ENCODE data around the gene PTPN9. TPM values are rescaled to one million over a fixed set of nuclear protein-coding genes. Genes with fewer than 3 reads are reported as not detected.

Gene PTPN9
- total and polyA plus RNA-seq, 2 of the 4 experiments (the other 2 are of a cell fraction), result 26.5 to 38.9 TPM

- BruUV-seq (replicated peaks), result no TSS peak
- intact Hi-C loops (cut with micrococcal nuclease), result loop anchor here (5.0 to 10.0 kb wide), 2 partner anchors 45 to 52 kb away; partner anchors contain the start of gene PTPN9
Observed at GRCh38 chr15:75622505-75622904, 43.4 kb upstream of the PTPN9 start.

More at GRCh38 chr15:75622505-75622904, 43.4 kb upstream of the PTPN9 start:
- ChIA-PET CTCF (interaction anchor here (1.2 kb wide), 1 partner anchor 16 kb away, joined by 3 read pairs; no protein-coding TSS in a partner anchor), POLR2A (ENCODE audit: unreplicated experiment) (no interaction called here)
- TF ChIP-seq BHLHE40 (IDR thresholded peaks at IDR 0.05; ENCODE audit: low read depth, low read length) (no peak), MAZ (IDR thresholded peaks at IDR 0.05; ENCODE audit: borderline replicate concordance, low read depth, low read length) (no peak), NFE2L2 (IDR thresholded peaks at IDR 0.05; ENCODE audit: low read depth, low read length) (no peak), RCOR1 (IDR thresholded peaks at IDR 0.05; ENCODE audit: insufficient replicate concordance, low read length) (no peak), RFX5 (IDR thresholded peaks at IDR 0.05; ENCODE audit: low read depth, low read length) (no peak), ELK1 (IDR thresholded peaks at IDR 0.05; ENCODE audit: borderline replicate concordance, low read depth, low read length) (no peak), FOS (IDR thresholded peaks at IDR 0.05; ENCODE audit: low read depth, low read length) (no peak), MXI1 (IDR thresholded peaks at IDR 0.05; ENCODE audit: borderline replicate concordance, low read depth, low read length) (no peak), POLR2A (IDR thresholded peaks at IDR 0.05; ENCODE audit: low read depth, low read length) (no peak), CHD1 (IDR thresholded peaks at IDR 0.05; ENCODE audit: low read depth, low read length) (no peak), SMC3 (IDR thresholded peaks at IDR 0.05; ENCODE audit: low read depth, low read length) (no peak), MAFK (IDR thresholded peaks at IDR 0.05; ENCODE audit: low read depth, low read length) (no peak), CEBPB (IDR thresholded peaks at IDR 0.05; ENCODE audit: low read depth, low read length) (no peak), USF2 (IDR thresholded peaks at IDR 0.05; ENCODE audit: low read depth, low read length) (no peak), RAD21 (IDR thresholded peaks at IDR 0.05; ENCODE audit: low read length) (no peak), CTCF (conservative IDR thresholded peaks at IDR 0.05; ENCODE audit: low read depth, low read length) (no peak)
- Histone ChIP-seq H2AK9ac (replicated peaks; ENCODE audit: low read depth, low read length, poor library complexity) (no peak overlapping the region), H2BK120ac (ENCODE audit: low read depth, low read length) (no peak overlapping the region), H2AFZ (replicated peaks; ENCODE audit: low read length, poor library complexity) (no peak overlapping the region), H3K23ac (ENCODE audit: low read depth, low read length) (no peak overlapping the region), H3K27me3 (ENCODE audit: control insufficient read depth, insufficient read depth, low read length) (no peaks in the 10 kb centered on the region), H3K4me1 (ENCODE audit: control insufficient read depth, insufficient read depth, low read length) (peaks cover 11% of the 10 kb centered on the region), H4K5ac (ENCODE audit: low read depth, low read length) (no peak overlapping the region), H3K9ac (ENCODE audit: low read depth, low read length) (no peak overlapping the region), H3K36me3 (ENCODE audit: control insufficient read depth, insufficient read depth, low read length) (peaks cover 14% of the 10 kb centered on the region), H3K4me2 (ENCODE audit: low read depth, low read length) (no peak overlapping the region), H3K4me3 (ENCODE audit: insufficient read depth, low read depth, low read length) (no peak overlapping the region), H2BK5ac (ENCODE audit: low read depth, low read length, poor library complexity, severe bottlenecking) (no peak overlapping the region), H4K8ac (ENCODE audit: low read depth in 2 of 2, low read length in 2 of 2) (no peak overlapping the region), H3K14ac (replicated peaks; ENCODE audit: low read depth, low read length) (no peak overlapping the region), H3K9me3 (ENCODE audit: control insufficient read depth, insufficient read depth, low read length) (no peaks in the 10 kb centered on the region), H4K91ac (ENCODE audit: insufficient read depth, low read depth, low read length) (no peak overlapping the region), H2BK15ac (ENCODE audit: low read depth, low read length) (no peak overlapping the region), H2AK5ac (ENCODE audit: low read depth, low read length) (no peak overlapping the region), H3K56ac (ENCODE audit: extremely low read depth, insufficient read depth, low read length) (no peak overlapping the region), H3K79me1 (ENCODE audit: low read depth in 1 of 2, low read length in 2 of 2) (peaks cover 14 to 52% of the 10 kb centered on the region in 2 experiments; a peak in 3 of 4 replicates), H3K27ac (ENCODE audit: insufficient read depth, low read length) (no peak overlapping the region), H3K9me1 (ENCODE audit: insufficient read depth, low read length) (peaks cover 4% of the 10 kb centered on the region; the same call in 1 of the 2 replicates), H2BK20ac (ENCODE audit: low read depth, low read length) (no peak overlapping the region), H4K20me1 (ENCODE audit: insufficient read depth, low read length) (peaks cover 7% of the 10 kb centered on the region; the same call in 1 of the 2 replicates), H3K4ac (ENCODE audit: low read depth, low read length) (no peak overlapping the region), H3K18ac (ENCODE audit: low read depth, low read length) (no peak overlapping the region)
- in situ Hi-C loops (cut with MboI; ENCODE audit: low sequenced_read_pairs) (no loop called here), dilution Hi-C loops (cut with HindIII; ENCODE audit: low sequenced_read_pairs, unreplicated experiment) (no loop called here)
- WGBS, 2 experiments (ENCODE audit: extremely low coverage in 2 of 2, insufficient read length in 1 of 2), result 75% methylated on average over 1 of the region's 2 CpGs; no CpG with 5 or more reads in 1 of the 2 experiments
- DNase-seq, result no peak
- ATAC-seq (ENCODE audit: low read depth), result no peak
